GM12873 (cell line): Measurements from ENCODE around the gene ELAVL2.

Source experiments
- CTCF ChIP-seq: IDR thresholded peaks from 2 replicates; pipeline ENCODE4 v1.5.1; 2012; ENCODE audit warnings: low read depth, mild to moderate bottlenecking, moderate library complexity, low read length, control low read depth; ENCODE audit not compliant: insufficient read depth; ENCODE audit errors: missing control alignments

The ELAVL2 gene

GRCh38 chr9:23672151-23672550, 153.9 kb downstream of the ELAVL2 start:
- no peak for TF ChIP-seq CTCF

DNA sequence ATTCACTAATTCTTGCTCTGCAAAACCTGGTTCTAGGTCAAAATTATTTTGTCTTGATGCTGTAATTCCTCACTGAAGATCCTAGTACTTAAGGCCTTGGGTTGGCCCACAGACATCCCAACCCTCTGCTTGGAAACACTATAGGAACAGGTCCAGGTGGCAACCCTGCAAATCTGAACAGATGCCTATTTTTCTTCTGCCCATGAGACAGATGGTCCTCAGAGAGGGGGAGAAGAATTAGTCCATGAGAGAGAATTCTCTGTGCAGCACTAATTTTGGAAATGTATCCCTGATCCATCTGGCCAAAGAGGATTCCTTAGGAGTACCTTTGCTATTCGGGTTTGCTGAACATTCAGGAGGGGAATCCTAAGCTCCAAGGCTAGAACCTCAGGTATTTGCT, 156.3 kb downstream of the ELAVL2 start:
- no peak for TF ChIP-seq CTCF

GRCh38 chr9:23665635-23666034, 160.4 kb downstream of the ELAVL2 start:
- no peak for TF ChIP-seq CTCF

DNA sequence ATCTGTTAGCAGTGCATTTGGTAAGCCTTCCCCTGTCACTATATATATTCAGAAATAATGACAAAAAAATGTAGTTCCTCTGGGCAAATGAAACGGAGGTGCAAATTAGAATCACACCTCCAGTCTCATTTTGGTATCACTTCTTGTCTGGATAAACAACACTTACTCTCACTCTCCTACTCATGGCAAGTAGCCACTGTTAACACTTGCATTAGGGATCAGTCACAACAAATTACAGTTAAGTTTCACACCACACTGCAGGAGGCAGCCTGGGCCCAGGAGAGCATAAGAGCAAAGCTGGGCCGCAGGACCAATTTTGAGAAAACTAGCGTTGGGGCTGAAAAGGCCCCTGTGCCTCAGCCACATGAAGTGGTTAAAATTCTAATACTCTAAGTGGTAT, 161.0 kb downstream of the ELAVL2 start:
- TF ChIP-seq CTCF = no peak

GRCh38 chr9:23663946-23664345, 162.1 kb downstream of the ELAVL2 start:
- no peak for TF ChIP-seq CTCF

DNA sequence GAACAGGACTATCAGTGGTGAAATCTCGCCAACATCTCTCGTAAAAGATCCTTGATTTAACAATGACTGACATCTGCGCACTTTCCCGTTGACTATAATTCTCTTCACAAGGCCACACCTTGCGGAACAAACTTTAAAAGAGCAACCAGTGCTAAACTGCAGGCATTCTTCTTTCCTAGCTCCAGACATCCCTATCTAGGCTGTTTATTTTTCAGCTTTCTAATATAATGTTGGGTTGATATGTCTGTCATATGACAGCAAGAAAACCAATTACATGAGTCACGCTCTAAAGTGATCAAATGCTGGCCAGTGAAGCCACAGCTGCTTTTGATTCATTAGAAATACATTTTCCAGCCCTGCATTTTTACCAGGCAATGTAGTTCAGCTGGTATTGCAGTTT, 162.5 kb downstream of the ELAVL2 start:
- TF ChIP-seq CTCF = no peak

- TF ChIP-seq CTCF = no peak
Observed at GRCh38 chr9:23663125-23663524, 162.9 kb downstream of the ELAVL2 start.

- no peak for TF ChIP-seq CTCF
Observed at GRCh38 chr9:23662320-23662719, 163.7 kb downstream of the ELAVL2 start.
